GM19467 (cell line): ENCODE data around the gene GZF1.
A peak's percentile ranks its signal among the peaks of the same experiment; 100 is the strongest.
"Not testable (repeated sequence)": the region's sequence is repeated elsewhere in the genome, so short reads cannot be mapped to it uniquely, and the experiment has no call there.

Experiments used
- ATAC-seq: cut with Tn5 transposase; IDR thresholded peaks from one replicate; pipeline ENCODE4 v1.9.1; 2021; ENCODE audit warnings: mild to moderate bottlenecking, moderate library complexity; ENCODE audit not compliant: unreplicated experiment

GZF1 gene

DNA sequence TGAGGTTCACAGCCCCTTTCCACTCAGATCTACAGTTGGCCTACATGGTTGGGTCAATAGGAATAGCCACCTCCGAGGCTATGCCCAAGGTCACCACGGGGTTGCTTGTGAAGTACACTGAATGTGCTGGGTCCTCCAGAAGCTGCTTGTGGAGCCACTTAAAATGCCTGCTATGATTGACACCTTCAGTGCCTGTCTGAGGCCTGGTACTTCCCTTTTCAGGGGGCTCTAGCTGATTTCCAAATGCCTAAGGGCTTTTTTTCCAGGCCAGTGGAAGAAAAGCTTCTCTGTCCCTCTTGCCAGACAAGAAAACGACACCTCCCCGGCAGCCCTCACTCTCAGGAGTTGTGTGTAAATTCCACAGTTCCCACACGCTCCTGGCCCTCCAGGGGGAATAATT, 17.6 kb upstream of the GZF1 start:
- ATAC-seq: no peak

DNA sequence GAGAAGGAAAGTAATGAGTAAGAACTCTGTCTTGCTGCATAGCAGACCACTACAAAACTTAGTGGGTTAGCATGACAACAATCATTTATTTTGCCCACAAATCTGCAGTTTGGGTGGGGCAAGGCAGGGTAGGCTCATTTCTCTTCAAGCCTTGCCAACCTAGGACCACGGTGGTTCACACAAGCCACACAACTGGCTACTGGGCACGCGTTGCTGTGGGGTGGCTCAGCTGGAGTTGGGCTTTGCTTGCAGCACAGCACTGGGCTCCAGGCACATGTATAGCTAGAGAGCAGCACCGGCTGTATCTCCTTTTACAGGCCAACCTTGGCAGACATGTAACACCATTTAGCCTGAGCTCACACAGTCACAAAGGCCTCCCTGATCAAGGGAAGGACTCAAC, 16.0 kb upstream of the GZF1 start:
- no peak for ATAC-seq

DNA sequence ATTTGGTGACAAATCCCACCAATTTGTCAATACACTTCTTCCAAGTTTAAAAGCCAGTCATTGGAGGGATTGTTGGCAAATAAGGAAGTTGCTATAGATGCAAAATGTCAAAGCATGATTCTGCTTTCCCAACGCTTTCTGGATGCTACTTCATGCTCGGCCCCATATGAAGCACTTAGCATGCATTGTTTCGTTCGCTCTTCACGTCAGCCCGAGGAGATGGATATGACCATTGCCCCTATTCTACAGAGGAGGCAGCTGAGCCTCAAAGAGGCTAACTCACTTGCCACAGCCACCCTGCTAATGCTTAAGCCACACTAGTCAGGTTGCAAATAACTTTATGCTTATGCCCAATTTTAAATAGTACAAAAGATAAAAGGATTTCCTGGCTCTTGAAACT, 14.2 kb upstream of the GZF1 start:
- ATAC-seq: no peak

DNA sequence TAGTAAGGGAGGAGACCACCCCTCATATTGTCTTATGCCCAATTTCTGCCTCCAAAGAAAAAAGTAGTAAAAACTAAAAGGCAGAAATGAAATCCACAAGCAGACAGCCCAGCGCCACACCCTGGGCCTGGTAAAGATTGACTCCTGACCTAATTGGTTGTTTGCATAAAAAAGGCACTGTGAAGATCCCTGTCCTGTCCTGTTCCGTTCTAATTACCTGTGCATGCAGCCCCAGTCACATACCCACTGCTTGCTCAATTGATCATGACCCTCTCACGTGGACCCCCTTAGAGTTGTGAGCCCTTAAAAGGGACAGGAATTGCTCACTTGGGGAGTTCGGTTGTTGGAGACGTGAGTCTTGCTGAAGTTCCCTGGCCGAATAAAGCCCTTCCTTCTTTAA, 13.5 kb upstream of the GZF1 start:
- not testable (repeated sequence) for ATAC-seq

DNA sequence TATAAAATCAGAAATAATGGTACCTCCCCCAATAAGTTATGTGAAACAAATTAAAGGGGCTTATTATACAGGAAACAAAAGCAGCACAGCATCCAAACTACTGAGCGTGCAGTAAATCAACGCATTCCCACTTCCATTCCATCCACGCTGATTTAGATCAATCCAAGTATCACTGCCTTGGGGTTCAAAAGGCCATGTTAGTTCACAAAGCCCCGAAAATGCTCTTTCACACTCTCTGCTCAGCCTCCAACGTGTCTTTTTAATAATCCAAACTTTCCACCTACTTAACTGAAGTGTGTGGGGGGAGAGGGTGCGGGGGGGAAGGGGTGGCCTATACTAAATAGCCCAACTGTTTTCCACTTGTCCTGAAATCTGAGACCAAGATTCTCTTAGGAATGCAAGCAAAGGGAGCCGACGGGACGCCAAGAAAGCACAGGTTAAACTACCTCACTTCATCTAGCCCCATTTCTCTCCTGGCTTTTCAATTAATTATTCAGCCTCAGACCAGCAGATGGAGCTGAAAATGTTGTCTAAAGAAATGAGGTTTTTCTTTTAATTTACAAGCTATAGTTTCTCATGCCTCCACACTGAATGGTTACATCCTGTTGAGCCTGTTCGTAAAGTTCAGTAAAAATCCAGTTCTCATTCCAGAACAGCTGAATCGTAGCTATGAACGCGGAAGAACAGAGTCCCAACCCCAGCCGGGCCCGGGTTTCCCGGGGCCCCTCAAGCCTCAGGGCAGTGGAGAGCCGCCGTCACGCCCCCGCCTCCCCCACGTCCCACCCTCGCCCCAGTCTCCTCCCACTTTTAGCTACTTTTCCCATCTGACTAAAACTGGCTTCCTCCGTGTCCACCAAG, 12.4 kb upstream of the GZF1 start:
- peak; percentile 37 for ATAC-seq

DNA sequence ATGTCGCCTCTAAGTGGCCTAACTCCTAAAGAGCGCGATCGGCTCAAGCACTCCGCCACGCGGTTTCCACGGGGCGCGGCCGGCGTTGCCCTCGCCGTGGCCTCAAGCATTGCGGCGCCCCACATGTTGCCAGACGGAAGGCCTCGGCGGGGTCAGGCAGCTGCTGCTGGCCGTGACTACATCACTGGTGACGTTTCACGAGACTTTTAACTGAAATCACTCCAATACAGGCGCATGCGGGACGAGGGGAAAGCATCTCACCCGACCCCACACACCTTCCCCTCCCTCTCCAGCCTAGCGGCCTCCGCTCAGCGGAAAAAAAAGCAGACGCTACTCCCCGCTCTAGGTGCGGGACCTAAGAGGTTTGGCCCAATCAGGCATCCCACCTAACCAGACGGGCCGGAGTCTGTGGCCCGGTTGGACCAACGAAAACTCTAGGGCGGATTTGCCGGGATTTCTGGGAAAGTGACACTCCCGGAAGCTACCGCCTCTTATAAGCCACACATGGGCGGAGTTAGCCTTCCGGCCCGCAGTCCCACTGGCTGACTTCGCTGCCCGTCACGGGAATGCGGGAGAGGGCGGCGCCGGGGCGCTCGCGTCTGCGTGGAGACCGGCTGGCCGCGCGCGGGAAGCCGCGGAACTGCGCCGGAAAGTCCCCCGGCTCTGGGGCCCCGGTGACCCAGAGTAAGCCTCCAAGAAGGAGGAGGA, 11.6 kb upstream of the GZF1 start, which contains the start of gene NXT1:
TSS of gene NXT1 (plus strand) at position 596 of the 708 bp plus-strand sequence. CDS start 3,251 bp downstream, outside the sequence.
- peak; percentile 84 for ATAC-seq

DNA sequence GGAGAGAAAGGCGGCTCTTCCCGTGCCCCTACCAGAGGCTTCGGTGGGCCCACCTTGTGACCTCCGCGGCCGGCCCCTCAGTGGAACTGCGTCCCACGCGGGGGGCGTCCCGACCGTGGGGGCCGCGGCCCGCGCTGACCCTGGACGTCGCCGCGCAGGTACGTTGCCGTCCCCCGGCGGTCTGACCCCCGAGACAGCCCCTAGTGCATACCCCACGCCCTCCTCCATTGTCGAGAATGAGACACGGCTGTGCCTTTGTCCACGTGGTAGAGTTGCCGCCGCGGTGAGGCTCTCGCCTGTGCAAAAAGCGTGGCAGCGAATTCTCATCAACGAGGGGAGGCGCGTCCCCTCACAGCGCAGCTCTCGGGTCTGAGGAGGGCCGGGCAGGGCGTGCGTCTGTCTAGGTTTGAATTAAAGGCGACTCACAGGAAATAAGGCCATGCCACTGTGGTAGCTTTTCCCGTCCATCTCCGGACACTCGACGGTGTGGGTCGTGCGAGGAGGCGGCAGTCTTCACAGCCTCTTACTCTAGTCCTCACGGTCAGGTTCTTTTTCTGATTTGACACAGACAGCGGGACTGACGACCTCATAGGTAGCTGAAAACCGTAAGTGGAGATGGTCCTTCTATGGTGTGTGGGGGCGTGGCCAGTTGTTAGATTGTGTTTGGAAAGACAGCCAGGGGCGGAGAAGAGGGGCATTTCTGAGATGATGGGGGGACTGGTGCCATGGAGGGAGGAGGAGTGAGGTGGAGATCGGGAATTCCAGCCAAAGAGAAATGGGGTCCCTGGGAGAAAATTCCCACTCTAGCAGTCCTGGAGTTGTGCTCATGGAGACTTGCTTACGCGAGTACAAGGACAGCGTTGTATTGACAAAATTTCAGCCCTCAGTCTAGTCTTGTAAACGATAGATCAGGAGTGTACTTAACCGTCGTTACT, 10.8 kb upstream of the GZF1 start:
- ATAC-seq: peak; percentile 11

DNA sequence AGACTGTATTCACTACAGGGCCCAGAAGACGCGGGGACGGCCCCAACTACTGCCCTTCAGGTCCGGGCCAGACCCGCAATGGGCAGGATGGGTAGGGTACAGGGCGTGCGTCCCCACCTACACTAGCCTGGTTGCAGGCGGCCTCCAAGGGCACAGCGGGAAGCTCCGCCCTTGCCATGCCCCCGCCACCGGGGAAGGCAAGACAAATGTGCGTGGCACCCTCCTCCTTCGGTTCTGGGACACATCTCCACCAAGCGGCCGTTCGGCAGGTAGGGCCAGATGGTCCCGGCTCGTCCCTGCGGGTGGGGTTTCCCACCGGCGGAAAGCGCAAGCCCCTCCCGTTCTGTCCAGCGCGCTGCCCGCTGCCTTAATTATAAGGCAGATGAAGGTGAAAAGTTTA, 5.8 kb upstream of the GZF1 start:
- ATAC-seq: no peak

DNA sequence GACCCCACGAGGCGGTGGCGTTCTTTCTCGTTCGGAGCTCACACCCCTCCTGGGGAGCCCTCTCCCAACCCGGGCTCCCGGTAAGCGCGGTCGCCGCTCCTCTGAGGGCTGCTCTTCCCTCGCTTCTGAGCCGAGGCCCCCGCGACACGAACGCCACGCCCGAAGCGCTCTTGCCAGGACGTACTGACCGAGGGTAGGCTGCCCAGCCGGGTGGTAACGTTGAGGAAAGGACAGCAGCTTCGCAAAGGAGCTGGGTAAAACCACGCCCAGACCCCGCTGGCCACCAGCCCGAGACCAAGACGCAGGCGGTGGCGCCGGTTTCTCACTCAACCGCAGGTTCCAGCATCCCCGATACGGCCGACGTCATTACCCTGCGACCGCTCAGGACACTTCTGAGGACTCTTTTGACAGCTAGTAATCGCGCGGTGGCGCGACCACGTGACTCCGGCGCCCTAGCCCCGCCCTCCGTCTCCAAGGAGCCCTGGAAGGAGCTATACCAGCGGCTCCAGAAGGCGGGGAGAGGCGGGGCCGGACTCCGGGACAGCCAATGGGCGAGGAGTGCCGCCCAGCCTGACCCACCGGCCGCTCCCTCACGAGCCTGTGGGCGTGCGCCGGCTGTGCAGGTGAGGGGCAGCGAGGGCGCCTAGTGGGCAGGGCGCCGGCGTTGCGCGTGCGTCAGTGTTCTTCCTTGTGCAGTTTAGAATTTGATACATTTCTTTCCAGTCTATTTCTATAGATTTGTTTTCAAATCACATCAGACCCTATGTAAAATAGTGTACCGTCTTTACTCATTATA, 4.0 kb upstream of the GZF1 start:
- peak; percentile 78 for ATAC-seq

DNA sequence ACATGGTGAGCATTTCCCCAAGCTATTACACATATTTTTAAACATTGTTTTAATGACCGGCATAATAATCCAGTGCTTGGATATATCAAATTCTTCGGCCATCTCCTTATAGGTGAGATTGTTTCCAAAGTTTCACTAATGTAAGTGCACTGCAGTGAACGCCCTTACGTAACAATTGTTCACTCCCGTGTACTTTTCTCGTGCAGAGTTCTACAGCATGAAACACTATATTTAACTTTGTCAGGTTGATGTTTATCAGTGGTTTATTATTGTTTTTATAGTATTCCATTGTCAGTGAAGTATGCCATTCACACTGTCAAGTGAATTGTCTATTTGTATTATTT, 3.4 kb upstream of the GZF1 start:
- no peak for ATAC-seq

DNA sequence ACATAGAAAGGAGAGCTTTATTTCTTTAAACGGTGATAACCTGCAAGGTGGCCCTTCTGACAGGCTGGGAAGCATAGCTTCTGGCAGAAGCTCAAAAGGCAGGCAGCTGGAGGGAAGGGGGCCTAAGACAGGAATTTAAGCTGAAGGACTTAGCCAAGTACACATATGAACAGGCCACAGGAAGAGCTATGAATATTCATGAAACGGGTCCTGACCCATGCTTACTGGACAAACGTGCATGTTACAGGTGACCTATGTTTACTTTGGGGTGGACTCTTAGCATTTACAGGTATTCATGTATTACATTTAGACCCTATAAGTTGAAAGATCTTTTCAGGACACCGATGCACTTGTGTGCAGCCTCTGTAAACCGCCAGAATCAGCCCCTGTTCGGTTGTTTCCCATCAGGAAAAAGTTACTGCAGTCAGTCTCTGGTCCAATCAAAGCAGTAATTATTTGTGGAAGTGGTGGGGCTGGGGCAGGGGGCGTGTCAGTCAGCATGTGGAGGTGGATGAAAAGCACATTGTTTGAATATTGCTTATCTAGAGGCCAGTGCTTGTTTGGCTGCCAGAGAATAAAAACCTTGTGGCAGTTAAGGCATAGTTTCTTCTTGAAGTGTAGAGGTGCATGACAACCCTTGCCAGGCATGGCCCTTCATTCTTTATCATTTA, 2.9 kb upstream of the GZF1 start:
- ATAC-seq: no peak

DNA sequence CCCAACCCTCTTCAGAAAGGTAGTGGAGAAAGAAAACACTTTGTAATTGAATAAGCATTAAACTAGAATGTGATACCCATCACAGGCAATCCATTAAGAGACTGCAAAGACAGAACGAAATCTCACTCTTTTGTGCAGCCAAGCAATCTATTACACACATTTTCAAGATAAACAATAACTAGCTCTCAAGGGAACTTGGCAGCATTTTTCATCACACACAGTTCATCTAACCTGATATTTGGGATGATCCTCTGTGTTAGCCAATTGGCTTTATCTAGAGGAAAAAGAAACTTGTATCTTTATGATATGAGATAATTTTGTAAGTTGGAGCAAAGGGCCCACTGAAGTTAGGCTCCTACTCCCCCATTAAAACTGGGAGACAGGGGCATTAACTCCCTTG, 1.5 kb upstream of the GZF1 start:
- no peak for ATAC-seq

DNA sequence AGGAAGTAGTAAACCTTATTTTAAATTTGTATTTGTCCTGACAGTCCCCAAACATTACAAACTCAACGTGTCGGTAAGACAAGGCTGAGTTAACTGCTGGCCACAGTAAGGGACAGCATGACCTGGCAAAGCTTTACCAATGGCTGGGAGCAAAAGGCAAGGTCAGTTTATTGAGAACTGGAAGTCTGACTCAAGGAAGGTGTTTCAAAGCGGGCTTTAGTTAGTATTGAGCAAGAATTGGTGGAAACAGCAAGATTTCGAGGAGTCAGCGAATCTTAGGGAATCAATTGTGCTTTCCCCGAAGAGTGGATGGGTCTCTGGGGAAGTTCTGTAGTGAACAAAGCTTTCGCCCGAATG, 885 bp upstream of the GZF1 start:
- ATAC-seq: no peak

DNA sequence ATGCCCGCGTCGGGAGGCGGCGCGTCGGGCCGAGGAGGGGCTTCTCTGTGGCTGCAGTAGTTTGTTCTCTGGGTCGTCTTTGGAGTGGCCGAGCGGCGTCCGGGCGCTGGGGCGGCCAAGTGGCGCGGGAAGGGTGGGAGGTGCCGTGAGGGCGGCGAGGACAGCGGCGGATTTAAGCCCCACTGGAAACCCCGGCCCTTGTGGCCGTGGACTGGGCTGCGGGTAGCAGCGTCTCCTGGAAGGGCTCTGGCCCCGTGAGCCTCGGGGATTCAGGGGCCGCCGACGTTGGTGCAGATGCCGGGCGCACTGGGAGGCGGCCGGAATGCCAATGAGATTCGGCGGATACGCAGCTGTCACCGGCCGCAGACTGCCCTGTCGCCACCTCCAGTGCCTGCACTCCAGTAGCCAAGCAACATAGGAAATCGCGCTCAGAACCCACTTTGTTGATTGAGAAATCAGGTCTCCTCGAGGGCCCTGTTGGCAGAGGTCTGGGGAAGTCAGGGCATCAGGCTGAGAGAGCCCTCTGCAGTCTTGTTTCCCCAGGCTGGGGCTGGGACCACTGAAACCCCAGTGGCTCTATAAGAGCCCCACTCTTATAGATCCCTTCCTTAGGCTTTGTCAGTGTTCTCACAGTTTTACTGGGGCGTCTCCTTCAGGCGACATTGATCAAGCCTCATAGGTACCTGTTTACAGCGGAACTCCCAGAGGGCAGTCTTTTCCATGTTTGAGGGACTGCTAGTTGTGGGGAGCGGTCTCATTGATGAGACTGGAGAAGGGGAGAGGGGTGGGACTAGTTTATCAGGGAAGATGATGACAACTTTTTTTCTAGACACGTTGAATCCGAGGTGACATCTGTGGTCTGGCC, 642 bp downstream of the GZF1 start:
- ATAC-seq: peak; percentile 10

DNA sequence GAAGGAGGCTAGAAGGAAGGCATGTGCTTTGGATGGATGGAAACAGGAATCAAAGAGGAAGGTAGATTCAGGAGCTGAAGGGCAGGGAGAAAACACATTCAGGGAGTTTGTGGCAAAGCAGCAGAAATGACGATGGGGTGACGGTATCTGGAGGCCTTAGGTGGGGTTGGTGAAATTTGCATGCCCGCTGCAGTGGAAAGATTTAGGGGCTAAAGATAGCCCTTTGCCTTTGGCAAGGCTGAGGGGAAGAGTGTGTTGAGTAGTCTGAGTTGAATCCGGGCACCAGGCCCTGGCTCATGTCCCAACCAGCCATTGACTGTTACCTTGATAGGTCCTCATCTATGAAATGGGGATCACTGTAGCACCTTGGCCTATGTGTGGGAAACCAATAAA, 1.3 kb downstream of the GZF1 start:
- ATAC-seq: no peak

DNA sequence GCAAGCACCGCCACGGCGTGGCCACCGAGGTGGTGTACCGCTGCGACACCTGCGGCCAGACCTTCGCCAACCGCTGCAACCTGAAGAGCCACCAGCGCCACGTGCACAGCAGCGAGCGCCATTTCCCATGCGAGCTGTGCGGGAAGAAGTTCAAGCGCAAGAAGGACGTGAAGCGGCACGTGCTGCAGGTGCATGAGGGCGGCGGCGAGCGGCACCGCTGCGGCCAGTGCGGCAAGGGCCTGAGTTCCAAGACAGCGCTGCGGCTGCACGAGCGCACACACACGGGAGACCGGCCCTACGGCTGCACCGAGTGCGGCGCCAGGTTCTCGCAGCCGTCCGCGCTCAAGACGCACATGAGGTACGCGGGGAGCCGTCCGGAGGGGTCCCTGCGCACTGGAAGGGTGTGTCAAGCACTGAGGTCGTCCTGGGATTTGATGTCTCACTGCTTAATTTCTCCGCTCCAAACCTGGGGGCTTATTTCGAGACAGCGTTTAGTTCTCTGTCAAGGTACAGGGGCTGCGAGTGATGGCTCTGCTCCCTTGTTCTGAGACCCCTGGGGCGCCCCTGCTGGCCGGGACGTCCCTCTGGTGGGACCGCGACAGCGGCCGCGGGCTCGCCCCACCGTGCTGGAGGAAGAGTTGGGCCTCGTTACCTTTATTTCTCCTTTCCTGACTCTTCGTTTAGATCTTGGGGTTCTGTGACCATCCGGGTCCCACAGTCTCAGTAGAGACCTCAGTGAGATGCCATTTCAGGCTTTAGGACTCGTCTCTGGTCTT, 3.6 kb downstream of the GZF1 start:
- no peak for ATAC-seq

DNA sequence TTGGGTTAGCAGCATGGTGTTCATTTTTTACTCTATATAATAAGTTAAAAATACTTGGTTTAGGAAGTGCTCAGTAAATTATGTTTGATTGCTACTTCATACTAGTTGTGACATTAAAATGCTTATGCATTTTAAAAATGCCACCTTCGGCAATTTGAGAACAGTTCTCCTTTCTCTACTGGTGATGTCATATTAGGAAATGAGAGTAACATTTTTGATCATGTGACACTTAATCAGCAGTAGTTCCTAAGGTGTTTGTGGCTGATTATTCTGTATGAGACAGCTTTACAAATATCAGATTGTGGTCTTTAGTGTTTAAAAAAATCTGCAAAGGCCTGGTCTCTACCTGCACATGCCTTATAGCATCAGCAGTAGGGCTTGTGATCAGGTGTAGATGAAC, 4.4 kb downstream of the GZF1 start:
- ATAC-seq: no peak

DNA sequence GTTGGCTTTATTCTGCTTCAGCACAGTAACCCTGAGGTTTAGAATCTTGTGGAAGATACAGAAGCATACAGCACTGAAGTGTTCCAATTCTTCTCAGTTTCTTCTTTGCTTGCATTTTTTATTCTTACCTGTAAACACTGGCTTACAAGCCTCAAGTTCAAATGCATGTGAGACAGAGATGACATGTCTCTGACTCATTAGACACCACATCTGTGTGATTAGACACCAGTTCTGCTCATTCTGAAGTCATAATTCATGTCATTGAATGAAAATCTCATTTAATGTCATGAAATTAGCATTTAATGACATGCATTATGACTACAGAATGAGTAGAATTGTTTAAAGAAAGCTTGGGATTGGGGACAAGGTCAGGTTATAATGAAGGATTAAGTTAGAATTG, 5.8 kb downstream of the GZF1 start:
- no peak for ATAC-seq
